WTC11 (cell line): ENCODE data around the gene SULF2. TPM values are rescaled to one million over a fixed set of nuclear protein-coding genes. Genes with fewer than 3 reads are reported as not detected.

Experiments
- ATAC-seq: fragments of 200-7000 bp; cut with Tn5 transposase; 2 replicates; pipeline ENCODE4 v1.10.0; 2021; ENCODE audit warnings: mild to moderate bottlenecking, moderate library complexity
- CTCF ChIA-PET: fragments of 300-600 bp; sonication (Branson Sonifier 250); formaldehyde crosslinking; loops from one replicate; lab custom pipeline; 2021; ENCODE audit warnings: antibody characterized with exemption; lab: Charles Lee
- POLR2A ChIA-PET: fragments of 350-600 bp; sonication (Branson Sonifier 250); formaldehyde crosslinking; loops from one replicate; lab custom pipeline; 2021; ENCODE audit warnings: antibody characterized with exemption; lab: Charles Lee
- DNase-seq: peaks from one replicate; pipeline ENCODE4 v3.0.0; 2021; ENCODE audit warnings: low spot score
- H3K27ac Mint-ChIP-seq: 2 replicates; pipeline ENCODE4 v1.8.0; 2021; ENCODE audit warnings: mixed read lengths
- H3K27me3 Mint-ChIP-seq: 2 replicates; pipeline ENCODE4 v1.8.0; 2021; ENCODE audit warnings: low read depth, mild to moderate bottlenecking, moderate library complexity, mixed read lengths
- H3K36me3 Mint-ChIP-seq: 2 replicates; pipeline ENCODE4 v1.8.0; 2021; ENCODE audit warnings: mixed read lengths
- H3K4me1 Mint-ChIP-seq: 2 replicates; pipeline ENCODE4 v1.8.0; 2022; ENCODE audit warnings: mixed read lengths
- H3K4me3 Mint-ChIP-seq: 2 replicates; pipeline ENCODE4 v1.8.0; 2021; ENCODE audit warnings: mild to moderate bottlenecking, moderate library complexity, mixed read lengths
- H3K9me3 Mint-ChIP-seq: 2 replicates; pipeline ENCODE4 v1.8.0; 2021; ENCODE audit warnings: mixed read lengths
- CREB1 ChIP-seq: sonication (generic); formaldehyde crosslinking; IDR thresholded peaks from 2 replicates; pipeline ENCODE4 v1.8.0; 2023; ENCODE audit warnings: mild to moderate bottlenecking, missing genetic modification reagents
- ERG ChIP-seq: fragments of 250-450 bp; sonication (Bioruptor Pico); IDR thresholded peaks from 2 replicates; pipeline ENCODE4 v1.8.0; 2021; ENCODE audit warnings: mild to moderate bottlenecking
- FOXJ3 ChIP-seq: sonication (generic); formaldehyde crosslinking; IDR thresholded peaks from 2 replicates; pipeline ENCODE4 v1.9.0; 2021; ENCODE audit warnings: missing genetic modification reagents, mild to moderate bottlenecking, borderline replicate concordance
- HMGA2 ChIP-seq: fragments of 250-450 bp; sonication (Bioruptor Pico); IDR thresholded peaks from 2 replicates; pipeline ENCODE4 v1.4.0; 2021; ENCODE audit warnings: mild to moderate bottlenecking, moderate library complexity
- KAT7 ChIP-seq: sonication (generic); formaldehyde crosslinking; IDR thresholded peaks from 2 replicates; pipeline ENCODE4 v1.8.1; 2023; ENCODE audit warnings: missing genetic modification reagents, mild to moderate bottlenecking, borderline replicate concordance
- NFATC4 ChIP-seq: fragments of 250-450 bp; sonication (Bioruptor Pico); IDR thresholded peaks from 2 replicates; pipeline ENCODE4 v1.9.0; 2021; ENCODE audit warnings: mild to moderate bottlenecking
- OVOL2 ChIP-seq: fragments of 250-450 bp; sonication (Bioruptor Pico); IDR thresholded peaks from 2 replicates; pipeline ENCODE4 v1.9.0; 2021; ENCODE audit warnings: mild to moderate bottlenecking, borderline replicate concordance
- PRRX2 ChIP-seq: fragments of 250-450 bp; sonication (Bioruptor Pico); IDR thresholded peaks from 2 replicates; pipeline ENCODE4 v1.8.0; 2021; ENCODE audit warnings: mild to moderate bottlenecking
- RORB ChIP-seq: fragments of 250-450 bp; sonication (Bioruptor Pico); IDR thresholded peaks from 2 replicates; pipeline ENCODE4 v1.9.0; 2021; ENCODE audit warnings: mild to moderate bottlenecking
- TEAD4 ChIP-seq: sonication (generic); formaldehyde crosslinking; IDR thresholded peaks from 2 replicates; pipeline ENCODE4 v1.8.0; 2022; ENCODE audit warnings: mild to moderate bottlenecking, missing genetic modification reagents
- ZMAT4 ChIP-seq: fragments of 250-450 bp; sonication (Bioruptor Pico); IDR thresholded peaks from 2 replicates; pipeline ENCODE4 v1.9.0; 2021; ENCODE audit warnings: mild to moderate bottlenecking
- ZNF219 ChIP-seq: sonication (generic); formaldehyde crosslinking; IDR thresholded peaks from 2 replicates; pipeline ENCODE4 v1.8.0; 2023; ENCODE audit warnings: missing genetic modification reagents, mild to moderate bottlenecking, borderline replicate concordance
- ZNF423 ChIP-seq: fragments of 250-450 bp; sonication (Bioruptor Pico); IDR thresholded peaks from 2 replicates; pipeline ENCODE4 v2.1.2; 2022; ENCODE audit warnings: mild to moderate bottlenecking, moderate library complexity
- ZNF532 ChIP-seq: fragments of 250-450 bp; sonication (Bioruptor Pico); IDR thresholded peaks from 2 replicates; pipeline ENCODE4 v1.9.0; 2021; ENCODE audit warnings: mild to moderate bottlenecking, borderline replicate concordance
- ZSCAN18 ChIP-seq: fragments of 250-450 bp; sonication (Bioruptor Pico); IDR thresholded peaks from 2 replicates; pipeline ENCODE4 v2.1.2; 2022; ENCODE audit warnings: mild to moderate bottlenecking, moderate library complexity
- total RNA-seq: library from RNA; stranded (reverse); gene quantifications from 3 replicates; pipeline ENCODE4 v1.2.3, GENCODE V29; 2021
- TF ChIP-seq, protein P1 (sequence below): sonication (generic); formaldehyde crosslinking; IDR thresholded peaks from 2 replicates; pipeline ENCODE4 v1.8.0; 2022; ENCODE audit warnings: mild to moderate bottlenecking, missing genetic modification reagents
- TF ChIP-seq, protein P2 (sequence below): sonication (generic); formaldehyde crosslinking; IDR thresholded peaks from 2 replicates; pipeline ENCODE4 v1.8.1; 2022; ENCODE audit warnings: mild to moderate bottlenecking, moderate library complexity, missing genetic modification reagents
- TF ChIP-seq, protein P3 (sequence below): sonication (generic); formaldehyde crosslinking; IDR thresholded peaks from 2 replicates; pipeline ENCODE4 v1.8.1; 2023; ENCODE audit warnings: mild to moderate bottlenecking, missing genetic modification reagents, borderline replicate concordance
- TF ChIP-seq, protein P4 (sequence below): fragments of 250-450 bp; sonication (Bioruptor Pico); IDR thresholded peaks from 2 replicates; pipeline ENCODE4 v1.9.0; 2021; ENCODE audit warnings: moderate library complexity, mild to moderate bottlenecking, inconsistent platforms, borderline replicate concordance
- TF ChIP-seq, protein P5 (sequence below): sonication (generic); formaldehyde crosslinking; IDR thresholded peaks from 2 replicates; pipeline ENCODE4 v1.8.0; 2022; ENCODE audit warnings: mild to moderate bottlenecking, missing genetic modification reagents

SULF2 gene
- total RNA-seq, 1 experiment from 2014 or later: 36.0 TPM

- no peak for ATAC-seq
- CTCF ChIA-PET: no interaction called here
- Mint-ChIP-seq H3K4me3 (no peak overlapping the region), H3K27ac (no peak overlapping the region), H3K9me3 (peaks cover 13% of the 10 kb centered on the region), H3K4me1 (peaks cover 8% of the 10 kb centered on the region)
- TF ChIP-seq KAT7 (no peak), PRRX2 (CRISPR knock-in tag) (no peak), RORB (CRISPR knock-in tag) (no peak), ZNF423 (CRISPR knock-in tag) (no peak), NFATC4 (CRISPR knock-in tag) (no peak), HMGA2 (CRISPR knock-in tag) (no peak), TEAD4 (CRISPR knock-in tag) (no peak), CREB1 (CRISPR knock-in tag) (no peak), OVOL2 (no peak), FOXJ3 (CRISPR knock-in tag) (no peak), ZNF219 (no peak), ZMAT4 (no peak), ZNF532 (CRISPR knock-in tag) (no peak), ZSCAN18 (CRISPR knock-in tag) (no peak), ERG (no peak)
- TF ChIP-seq, protein P1, sequence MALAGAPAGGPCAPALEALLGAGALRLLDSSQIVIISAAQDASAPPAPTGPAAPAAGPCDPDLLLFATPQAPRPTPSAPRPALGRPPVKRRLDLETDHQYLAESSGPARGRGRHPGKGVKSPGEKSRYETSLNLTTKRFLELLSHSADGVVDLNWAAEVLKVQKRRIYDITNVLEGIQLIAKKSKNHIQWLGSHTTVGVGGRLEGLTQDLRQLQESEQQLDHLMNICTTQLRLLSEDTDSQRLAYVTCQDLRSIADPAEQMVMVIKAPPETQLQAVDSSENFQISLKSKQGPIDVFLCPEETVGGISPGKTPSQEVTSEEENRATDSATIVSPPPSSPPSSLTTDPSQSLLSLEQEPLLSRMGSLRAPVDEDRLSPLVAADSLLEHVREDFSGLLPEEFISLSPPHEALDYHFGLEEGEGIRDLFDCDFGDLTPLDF (CRISPR knock-in tag): no peak
- TF ChIP-seq, protein P2, sequence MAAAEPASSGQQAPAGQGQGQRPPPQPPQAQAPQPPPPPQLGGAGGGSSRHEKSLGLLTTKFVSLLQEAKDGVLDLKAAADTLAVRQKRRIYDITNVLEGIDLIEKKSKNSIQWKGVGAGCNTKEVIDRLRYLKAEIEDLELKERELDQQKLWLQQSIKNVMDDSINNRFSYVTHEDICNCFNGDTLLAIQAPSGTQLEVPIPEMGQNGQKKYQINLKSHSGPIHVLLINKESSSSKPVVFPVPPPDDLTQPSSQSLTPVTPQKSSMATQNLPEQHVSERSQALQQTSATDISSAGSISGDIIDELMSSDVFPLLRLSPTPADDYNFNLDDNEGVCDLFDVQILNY (CRISPR knock-in tag): no peak
- TF ChIP-seq, protein P3, sequence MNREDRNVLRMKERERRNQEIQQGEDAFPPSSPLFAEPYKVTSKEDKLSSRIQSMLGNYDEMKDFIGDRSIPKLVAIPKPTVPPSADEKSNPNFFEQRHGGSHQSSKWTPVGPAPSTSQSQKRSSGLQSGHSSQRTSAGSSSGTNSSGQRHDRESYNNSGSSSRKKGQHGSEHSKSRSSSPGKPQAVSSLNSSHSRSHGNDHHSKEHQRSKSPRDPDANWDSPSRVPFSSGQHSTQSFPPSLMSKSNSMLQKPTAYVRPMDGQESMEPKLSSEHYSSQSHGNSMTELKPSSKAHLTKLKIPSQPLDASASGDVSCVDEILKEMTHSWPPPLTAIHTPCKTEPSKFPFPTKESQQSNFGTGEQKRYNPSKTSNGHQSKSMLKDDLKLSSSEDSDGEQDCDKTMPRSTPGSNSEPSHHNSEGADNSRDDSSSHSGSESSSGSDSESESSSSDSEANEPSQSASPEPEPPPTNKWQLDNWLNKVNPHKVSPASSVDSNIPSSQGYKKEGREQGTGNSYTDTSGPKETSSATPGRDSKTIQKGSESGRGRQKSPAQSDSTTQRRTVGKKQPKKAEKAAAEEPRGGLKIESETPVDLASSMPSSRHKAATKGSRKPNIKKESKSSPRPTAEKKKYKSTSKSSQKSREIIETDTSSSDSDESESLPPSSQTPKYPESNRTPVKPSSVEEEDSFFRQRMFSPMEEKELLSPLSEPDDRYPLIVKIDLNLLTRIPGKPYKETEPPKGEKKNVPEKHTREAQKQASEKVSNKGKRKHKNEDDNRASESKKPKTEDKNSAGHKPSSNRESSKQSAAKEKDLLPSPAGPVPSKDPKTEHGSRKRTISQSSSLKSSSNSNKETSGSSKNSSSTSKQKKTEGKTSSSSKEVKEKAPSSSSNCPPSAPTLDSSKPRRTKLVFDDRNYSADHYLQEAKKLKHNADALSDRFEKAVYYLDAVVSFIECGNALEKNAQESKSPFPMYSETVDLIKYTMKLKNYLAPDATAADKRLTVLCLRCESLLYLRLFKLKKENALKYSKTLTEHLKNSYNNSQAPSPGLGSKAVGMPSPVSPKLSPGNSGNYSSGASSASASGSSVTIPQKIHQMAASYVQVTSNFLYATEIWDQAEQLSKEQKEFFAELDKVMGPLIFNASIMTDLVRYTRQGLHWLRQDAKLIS (CRISPR knock-in tag): no peak
- TF ChIP-seq, protein P4, sequence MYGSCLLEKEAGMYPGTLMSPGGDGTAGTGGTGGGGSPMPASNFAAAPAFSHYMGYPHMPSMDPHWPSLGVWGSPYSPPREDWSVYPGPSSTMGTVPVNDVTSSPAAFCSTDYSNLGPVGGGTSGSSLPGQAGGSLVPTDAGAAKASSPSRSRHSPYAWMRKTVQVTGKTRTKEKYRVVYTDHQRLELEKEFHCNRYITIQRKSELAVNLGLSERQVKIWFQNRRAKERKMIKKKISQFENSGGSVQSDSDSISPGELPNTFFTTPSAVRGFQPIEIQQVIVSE (CRISPR knock-in tag): no peak
- TF ChIP-seq, protein P5, sequence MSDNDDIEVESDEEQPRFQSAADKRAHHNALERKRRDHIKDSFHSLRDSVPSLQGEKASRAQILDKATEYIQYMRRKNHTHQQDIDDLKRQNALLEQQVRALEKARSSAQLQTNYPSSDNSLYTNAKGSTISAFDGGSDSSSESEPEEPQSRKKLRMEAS (CRISPR knock-in tag): no peak
- TF ChIP-seq, all 79 proteins: peak for 0
- POLR2A ChIA-PET: no interaction called here
- Mint-ChIP-seq H3K27me3 (peaks cover 24% of the 10 kb centered on the region), H3K36me3 (no peaks in the 10 kb centered on the region)
- peak; percentile 7 for DNase-seq
These were observed 25.6 kb upstream of the SULF2 start for GRCh38 chr20:47810721-47811347.
